Measurements from ENCODE around the gene CD58.
A peak's percentile ranks its signal among the peaks of the same experiment; 100 is the strongest.
"Not testable (repeated sequence)": the region's sequence is repeated elsewhere in the genome, so short reads cannot be mapped to it uniquely, and the experiment has no call there.

CD58 gene

DNA sequence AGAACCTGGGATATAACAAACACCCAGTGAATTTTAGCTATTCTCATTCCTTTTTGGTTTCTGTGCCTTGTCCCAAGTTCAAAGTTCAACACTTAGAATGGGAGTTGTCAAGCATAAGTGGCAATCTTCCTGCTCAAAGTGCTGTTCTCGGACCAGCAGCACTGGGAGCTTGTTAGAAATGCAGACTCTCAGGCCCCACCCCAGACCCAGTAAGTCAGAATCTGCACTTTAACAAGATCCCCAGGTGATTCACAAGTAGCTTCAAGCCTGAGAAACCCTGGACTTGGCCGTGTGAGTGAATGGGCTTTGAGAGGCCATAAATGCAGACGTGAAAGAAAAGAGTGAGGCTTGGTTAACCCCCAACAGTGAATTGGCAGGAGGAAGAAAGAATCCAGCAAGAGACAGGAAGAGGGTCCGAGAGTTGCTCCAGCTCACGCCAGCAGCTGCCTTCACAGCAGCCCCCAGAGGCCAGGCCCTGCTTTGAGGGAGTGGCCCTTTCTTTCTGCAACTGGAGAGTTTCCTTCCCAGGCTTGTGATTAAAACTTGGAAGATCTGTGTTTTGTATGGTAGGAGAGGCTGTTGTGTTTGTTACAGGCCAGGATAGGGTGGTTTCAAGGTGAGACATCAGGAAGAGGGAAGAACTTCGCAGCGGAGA, 21.3 kb upstream of the CD58 start:
- not testable (repeated sequence) for DNase-seq

DNA sequence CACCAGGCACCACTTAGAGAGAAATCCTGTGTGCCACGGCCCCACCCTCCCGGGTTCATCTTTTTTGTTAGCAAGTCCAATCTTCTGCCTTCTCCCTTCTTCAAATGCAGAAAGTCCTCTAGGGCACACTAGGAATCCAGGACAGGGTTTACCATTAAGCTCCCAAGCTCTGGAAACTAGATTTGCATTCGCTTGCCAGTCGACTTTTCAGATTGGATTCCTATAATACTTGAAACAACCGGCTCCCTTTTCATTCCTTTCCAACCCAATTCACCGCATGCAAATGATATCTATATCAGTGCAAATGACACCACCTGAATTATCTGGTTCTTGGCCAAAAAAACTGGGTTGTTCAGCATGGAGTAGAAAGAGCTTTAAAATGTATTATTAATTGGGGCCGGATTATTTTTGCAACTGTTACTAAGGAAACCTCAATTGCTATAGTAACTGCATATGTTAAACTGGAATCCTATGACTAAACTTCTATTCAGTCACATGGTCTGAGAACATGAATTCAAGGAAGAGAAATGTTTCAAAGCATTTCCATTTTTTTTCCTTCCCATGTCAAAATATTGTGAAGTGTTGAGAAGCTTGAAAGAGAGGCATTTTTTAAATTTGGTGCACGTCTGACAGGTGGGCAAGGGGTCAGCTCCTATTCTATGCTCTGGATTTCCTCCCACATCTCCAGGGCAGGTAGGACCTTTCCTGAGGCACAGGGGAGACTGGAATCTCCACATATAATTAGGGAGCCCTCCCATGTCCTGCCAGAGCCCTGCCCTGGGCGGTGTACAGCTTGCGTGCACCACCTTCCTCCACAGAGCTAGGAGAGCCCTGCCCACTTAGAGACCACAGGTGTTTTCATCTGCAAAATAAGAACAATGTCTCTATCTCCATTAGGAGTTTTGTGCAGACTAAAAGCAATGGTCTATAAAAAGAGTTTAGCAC, 20.5 kb upstream of the CD58 start:
- not testable (repeated sequence) for DNase-seq

DNA sequence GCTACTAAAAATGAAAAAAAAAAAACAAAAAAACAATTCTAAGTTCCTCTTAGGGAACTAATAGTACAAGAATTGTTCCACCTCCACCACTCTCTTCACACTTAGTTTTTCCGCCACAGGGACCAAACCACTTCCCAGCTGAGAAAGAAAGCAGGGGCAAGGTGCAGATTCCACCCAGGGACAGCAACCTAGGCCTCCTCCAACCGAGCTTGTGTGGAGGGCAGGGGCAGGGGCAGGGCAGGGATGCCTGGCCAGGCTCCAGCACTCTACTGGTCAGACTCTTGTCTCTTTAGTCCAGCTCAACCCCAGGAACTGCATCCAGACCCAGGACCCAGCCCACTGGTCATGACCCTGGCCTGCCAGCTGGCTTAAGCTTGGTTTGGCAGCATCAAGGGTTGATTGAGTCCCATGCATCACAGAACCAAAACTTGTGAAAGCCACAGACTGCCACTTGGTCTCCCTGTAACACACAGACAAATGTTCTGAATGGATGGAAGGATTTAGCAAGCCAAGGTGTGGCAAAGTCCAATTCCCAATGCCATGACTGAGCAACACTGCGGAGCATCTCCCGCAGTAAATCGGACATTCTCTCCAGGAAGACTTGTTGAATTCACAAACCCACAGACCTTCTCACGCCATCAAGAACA, 19.7 kb upstream of the CD58 start:
- not testable (repeated sequence) for DNase-seq

- not testable (repeated sequence) for DNase-seq
Observed at GRCh38 chr1:116589101-116589735, 18.4 kb upstream of the CD58 start.

DNA sequence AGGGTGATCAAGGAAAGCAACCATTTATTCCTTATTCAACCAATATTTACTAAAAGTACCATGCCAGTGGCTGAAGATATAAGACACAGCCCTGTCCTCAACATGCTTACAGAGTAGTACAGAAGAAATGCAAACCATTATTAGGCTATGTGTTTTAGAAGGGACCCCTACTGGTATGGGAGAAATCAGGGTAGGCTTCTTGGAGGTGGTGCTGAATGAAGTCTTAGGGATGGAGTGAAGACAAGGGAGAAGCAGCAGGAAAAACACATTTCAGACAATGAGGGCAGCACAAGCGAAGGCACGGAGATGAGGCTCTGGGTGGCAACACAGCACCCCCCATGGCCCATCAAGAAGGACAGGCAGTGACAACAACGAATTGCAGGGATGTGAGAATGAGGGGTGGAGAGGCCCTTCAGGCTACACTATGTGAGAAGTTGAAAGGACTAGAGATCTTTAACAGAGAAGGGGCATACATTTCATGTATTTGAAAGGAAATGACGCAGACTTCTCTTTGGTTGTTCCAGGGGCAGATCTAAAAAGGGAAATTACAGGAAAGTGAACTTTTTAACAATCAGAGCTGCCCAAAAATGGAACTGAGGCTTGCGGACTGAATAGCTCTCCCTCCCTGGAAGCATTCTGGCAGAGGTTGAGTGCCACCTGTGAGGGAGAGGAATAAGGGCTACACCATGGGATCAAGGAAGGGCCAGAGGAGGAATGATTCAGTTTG, 16.8 kb upstream of the CD58 start:
- no peak for DNase-seq

- no peak for DNase-seq
Observed at GRCh38 chr1:116586741-116587143, 15.9 kb upstream of the CD58 start.

- no peak for DNase-seq
Observed at GRCh38 chr1:116585886-116586285, 15.1 kb upstream of the CD58 start.

DNA sequence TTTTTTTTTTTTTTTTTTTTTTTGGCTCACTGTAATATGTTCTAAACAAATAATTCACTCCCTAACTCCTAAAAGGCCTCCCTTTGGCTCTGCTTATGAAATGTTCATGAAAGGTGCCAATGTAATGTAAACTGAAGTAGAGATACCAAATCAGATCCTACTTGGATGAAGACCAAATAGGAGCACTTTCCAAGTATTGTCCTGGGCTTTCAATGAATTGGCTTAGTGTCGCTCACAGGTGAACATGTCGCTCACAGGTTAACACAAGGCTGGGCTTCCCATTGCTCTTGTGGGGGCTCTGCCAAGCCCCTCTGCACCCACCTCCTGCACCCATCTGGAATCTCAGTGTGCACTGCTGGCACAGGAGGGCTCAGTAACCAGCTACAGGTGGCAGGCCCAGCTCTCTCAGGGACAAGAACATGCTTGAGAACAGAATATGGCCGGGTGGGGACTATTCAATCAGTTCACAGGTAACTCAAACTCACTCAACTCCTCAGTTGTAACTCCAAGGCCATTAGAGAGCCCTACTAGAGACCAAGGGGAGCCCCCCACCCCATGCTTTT, 10.6 kb upstream of the CD58 start:
- no peak for DNase-seq

- no peak for DNase-seq
Observed at GRCh38 chr1:116580446-116581322, 9.9 kb upstream of the CD58 start.

DNA sequence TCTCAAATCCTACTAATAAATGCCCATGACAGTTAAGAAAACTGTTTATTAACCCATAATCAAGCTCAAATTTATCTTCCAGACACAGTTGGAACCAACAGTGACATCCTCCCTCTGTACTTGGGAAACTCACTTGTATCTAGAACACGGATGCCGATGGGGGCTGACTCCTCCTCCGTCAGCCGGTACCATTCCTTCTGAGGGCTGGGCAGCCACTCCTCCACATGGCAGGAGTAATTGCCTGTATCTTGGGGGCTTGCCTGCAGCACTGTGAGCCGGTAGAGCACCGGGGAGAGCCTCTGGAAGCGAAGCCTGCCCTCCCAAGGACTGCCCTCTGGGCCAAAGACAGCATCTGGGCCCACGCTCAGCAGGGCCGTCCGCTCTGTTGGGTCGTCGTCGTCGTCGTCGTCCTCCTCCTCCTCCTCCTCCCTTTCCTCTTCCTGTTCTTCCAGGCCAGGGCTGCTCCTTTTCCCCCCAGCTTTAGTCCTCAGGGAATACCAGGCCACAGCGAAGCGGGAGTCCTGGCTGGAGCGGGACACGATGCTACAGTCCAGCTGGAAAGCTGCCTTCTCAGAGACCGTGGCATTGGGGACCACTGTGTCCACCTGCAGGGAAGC, 8.5 kb upstream of the CD58 start:
- DNase-seq, result no peak

DNA sequence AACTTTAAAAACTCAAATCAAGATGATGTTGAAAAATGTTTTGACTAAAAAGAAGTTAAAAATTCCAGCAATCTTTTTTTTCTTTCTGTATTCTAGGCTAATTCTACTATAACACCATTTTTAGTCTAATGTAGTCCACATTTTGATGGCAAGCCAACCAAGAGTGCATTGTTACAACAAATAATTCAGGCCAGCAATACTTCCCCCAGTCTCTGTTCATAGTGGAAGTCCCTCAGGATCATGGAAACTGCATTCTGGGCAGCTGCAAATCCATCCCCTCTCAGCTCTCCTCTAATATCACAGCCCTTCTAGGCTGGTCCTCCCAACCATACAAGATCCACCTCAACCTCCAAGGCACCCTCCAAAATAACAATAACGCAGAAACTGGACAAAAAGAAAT, 7.8 kb upstream of the CD58 start:
- no peak for DNase-seq

DNA sequence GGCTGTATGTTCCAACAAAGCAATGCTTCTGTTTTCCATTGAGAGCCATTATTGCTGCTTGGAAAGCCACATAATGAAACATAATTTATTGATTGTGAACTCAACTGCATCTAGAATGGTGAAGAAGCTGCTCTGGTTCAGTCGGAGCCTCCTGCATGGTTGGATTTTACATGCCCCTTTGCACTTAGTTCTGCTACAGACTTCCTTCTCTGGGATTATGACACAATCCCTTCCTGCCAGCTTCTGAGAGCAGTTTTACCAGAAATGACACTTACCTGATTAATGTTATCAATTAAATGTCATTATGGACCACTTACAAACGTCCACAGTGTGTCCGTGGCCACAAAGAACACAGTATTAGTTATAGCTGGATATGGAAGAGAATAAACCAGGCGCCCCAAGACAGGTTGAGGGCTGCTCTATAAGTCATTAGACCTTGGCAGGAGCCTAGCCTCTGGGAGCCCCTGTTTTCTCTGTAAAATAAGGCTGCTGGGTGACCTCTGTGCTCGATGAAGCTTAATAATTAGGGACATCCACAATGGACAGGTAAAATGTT, 7.0 kb upstream of the CD58 start:
- DNase-seq, result no peak

DNA sequence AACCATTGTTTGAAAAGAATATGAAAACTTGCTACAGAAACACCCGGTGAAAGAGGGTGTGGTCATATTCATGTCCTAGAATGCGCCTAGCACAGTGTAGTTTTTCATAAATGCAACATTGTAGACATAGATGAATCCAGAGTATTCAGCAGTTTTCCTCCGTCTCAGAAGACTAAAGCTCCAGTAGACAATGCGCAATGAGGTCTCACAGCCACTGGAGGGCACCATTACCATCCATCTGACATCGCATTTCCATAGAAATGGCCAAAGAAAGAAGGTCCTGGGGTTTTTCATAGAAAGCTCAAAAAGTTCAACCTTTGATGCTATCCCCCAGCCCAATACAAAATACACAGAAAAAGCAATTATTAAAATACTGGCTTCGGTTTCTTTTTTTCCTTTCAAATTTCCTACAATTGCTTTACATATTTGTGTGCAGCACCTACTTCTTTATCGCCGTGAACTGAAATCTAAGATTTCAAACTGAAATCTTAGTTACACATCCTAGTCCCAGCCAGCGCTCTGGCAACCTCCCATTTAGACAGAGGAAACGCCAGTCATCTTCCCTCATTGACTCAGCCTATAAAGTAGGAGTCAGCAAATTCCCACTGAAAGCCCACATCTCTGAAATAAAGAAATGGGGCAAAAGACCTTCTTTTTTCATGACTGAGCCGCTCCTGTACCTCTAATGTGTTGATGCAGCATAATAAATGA, 3.9 kb upstream of the CD58 start:
- peak; percentile 25 for DNase-seq

- no peak for DNase-seq
Observed at GRCh38 chr1:116573431-116574095, 2.7 kb upstream of the CD58 start.

- DNase-seq, result no peak
Observed at GRCh38 chr1:116572771-116573430, 2.1 kb upstream of the CD58 start.

GRCh38 chr1:116572099-116572498, 1.3 kb upstream of the CD58 start:
- no peak for DNase-seq

- no peak for DNase-seq
Observed at GRCh38 chr1:116571215-116571919, 541 bp upstream of the CD58 start.
